Transverse colon (tissue), 4 donors: ENCODE measurements around the gene IFT172. TPM values are rescaled to one million over a fixed set of nuclear protein-coding genes. Genes with fewer than 3 reads are reported as not detected.

ENCODE experiments used
- DNase-seq: peaks from one replicate; pipeline ENCODE4 v3.0.0-alpha.2; 2019
- H3K27ac ChIP-seq, 4 donors: fragments of 200-600 bp; sonication (generic); 2 replicates each; pipeline ENCODE4 v1.5.1; 2016 to 2018; ENCODE audit warnings: inconsistent platforms in 4 of 4
- H3K27me3 ChIP-seq: fragments of 200-600 bp; sonication (generic); 2 replicates; pipeline ENCODE4 v1.5.1; 2017; ENCODE audit warnings: inconsistent platforms
- H3K36me3 ChIP-seq, 4 donors: fragments of 200-600 bp; sonication (generic); 2 replicates each; pipeline ENCODE4 v1.5.1; 2017 to 2019; ENCODE audit warnings: inconsistent platforms in 4 of 4
- H3K4me1 ChIP-seq, 4 donors: fragments of 200-600 bp; sonication (generic); 2 replicates each; pipeline ENCODE4 v1.5.1; 2017 to 2020; ENCODE audit warnings: inconsistent platforms in 4 of 4
- H3K4me3 ChIP-seq, 4 donors: fragments of 200-600 bp; sonication (generic); 1 replicate in 1 of 4; 2 replicates in 3 of 4; pipeline versions ENCODE4 v1.5.1 to v1.6.1; 2017 to 2019; ENCODE audit warnings: inconsistent platforms in 4 of 4
- H3K9me3 ChIP-seq, 2 donors: fragments of 200-600 bp; sonication (generic); 2 replicates each; pipeline ENCODE4 v1.5.1; 2017 to 2019; ENCODE audit warnings: inconsistent platforms in 2 of 2
- CTCF ChIP-seq, 5 experiments: fragments of 200-600 bp in 3 of 5; fragments of 450-650 bp in 2 of 5; sonication (generic) in 3 of 5; IDR thresholded peaks; 1 replicate in 2 of 5; 2 replicates in 3 of 5; pipeline ENCODE4 v1.5.1; 2016 to 2017; ENCODE audit warnings: antibody characterized with exemption in 5 of 5, inconsistent platforms in 3 of 5, mild to moderate bottlenecking in 2 of 5, moderate library complexity in 1 of 5
- EP300 ChIP-seq: sonication (generic); formaldehyde crosslinking; IDR thresholded peaks from one replicate; pipeline ENCODE4 v1.6.1; 2017; ENCODE audit warnings: antibody characterized with exemption, low read depth
- POLR2A ChIP-seq: fragments of 450-650 bp; IDR thresholded peaks from one replicate; pipeline ENCODE4 v1.6.1; 2016; ENCODE audit warnings: antibody characterized with exemption, mild to moderate bottlenecking, moderate library complexity
- POLR2AphosphoS5 ChIP-seq, 3 donors: sonication (generic); formaldehyde crosslinking; IDR thresholded peaks; one replicate each; pipeline ENCODE4 v1.6.1; 2016; ENCODE audit warnings: antibody characterized with exemption in 3 of 3
- WGBS, 2 donors: methylation state at CpG; one replicate each; pipeline ENCODE4 v1.1.5; 2018; ENCODE audit warnings: low coverage in 1 of 2; 5-methylcytosine and 5-hydroxymethylcytosine counted together
- in situ Hi-C, 4 donors: fragments of 200-750 bp; cut with MboI; loops; one replicate each; pipeline versions ENCODE4 v1.15.0 to v1.15.1; 2017; ENCODE audit warnings: low sequenced_read_pairs in 3 of 4, low pct_ligation_motif_present in 1 of 4, low pct_unique_long_range_greater_than_20kb in 1 of 4
- intact Hi-C: fragments of 100-400 bp; cut with DNase I; formaldehyde crosslinking; loops from one replicate; pipeline ENCODE4 v1.15.1; 2023; ENCODE audit warnings: low total_unique reads
- total RNA-seq, 4 donors: library from RNA; depleted of rRNA; stranded (reverse); fragments of >200 nt; gene quantifications; one replicate each; pipeline ENCODE4 v1.1.0, GENCODE V29; 2016

IFT172 gene
- total RNA-seq, 4 donors from 2014 or later, result 14.5 to 113 (median 43.5) TPM

GRCh38 chr2:27485496-27485895 lies 4.0 kb downstream of the IFT172 start:
- H3K36me3 ChIP-seq, result peaks cover 0 to 9% (median 3%) of the 10 kb centered on the region in 4 donors
- H3K4me1 ChIP-seq, result peaks cover 6 to 14% (median 10%) of the 10 kb centered on the region in 4 donors
- no peak for TF ChIP-seq POLR2A
- no peak for TF ChIP-seq POLR2AphosphoS5 (IDR thresholded peaks at IDR 0.05)
- no peak for TF ChIP-seq EP300
- TF ChIP-seq CTCF (IDR thresholded peaks at IDR 0.05), result no peak
- no peak overlapping the region for H3K27ac ChIP-seq
- no peaks in the 10 kb centered on the region for H3K27me3 ChIP-seq
- 65 to 80% methylated on average over 1 to 3 of the region's 3 CpGs for WGBS, 2 donors
- DNase-seq, result no peak
- H3K9me3 ChIP-seq, result no peaks in the 10 kb centered on the region
- intact Hi-C loops, result loop anchor here (5.0 kb wide), 1 partner anchor 97 kb away; the partner anchor contains the start of gene ZNF512
- H3K4me3 ChIP-seq, result no peak overlapping the region
- in situ Hi-C loops, result no loop called here

GRCh38 chr2:27471961-27472360 lies 17.6 kb downstream of the IFT172 start:
- no peak overlapping the region for H3K27ac ChIP-seq
- no peak overlapping the region for H3K4me3 ChIP-seq
- no peak for DNase-seq
- WGBS, 2 donors, result 95% methylated on average over 5 of the region's 5 CpGs; no CpG with 5 or more reads in 1 of the 2 donors
- peaks cover 0 to 8% (median 3%) of the 10 kb centered on the region in 4 donors for H3K36me3 ChIP-seq
- no peaks in the 10 kb centered on the region for H3K9me3 ChIP-seq
- peaks cover 0 to 5% (median 0%) of the 10 kb centered on the region in 4 donors for H3K4me1 ChIP-seq
- TF ChIP-seq POLR2AphosphoS5 (IDR thresholded peaks at IDR 0.05), result no peak
- TF ChIP-seq CTCF (IDR thresholded peaks at IDR 0.05), result no peak
- TF ChIP-seq EP300, result no peak
- TF ChIP-seq POLR2A, result no peak
- in situ Hi-C loops, result no loop called here
- H3K27me3 ChIP-seq, result no peaks in the 10 kb centered on the region
- intact Hi-C loops, result no loop called here

GRCh38 chr2:27464443-27464842 lies 25.1 kb downstream of the IFT172 start:
- H3K4me3 ChIP-seq, result no peak overlapping the region
- no peaks in the 10 kb centered on the region for H3K9me3 ChIP-seq
- no peaks in the 10 kb centered on the region for H3K27me3 ChIP-seq
- in situ Hi-C loops (no loop called here), intact Hi-C loops (no loop called here)
- no peak overlapping the region for H3K27ac ChIP-seq
- H3K4me1 ChIP-seq, result no peaks in the 10 kb centered on the region
- 86 to 94% methylated on average over 6 to 7 of the region's 7 CpGs for WGBS, 2 donors
- TF ChIP-seq EP300 (no peak), POLR2AphosphoS5 (IDR thresholded peaks at IDR 0.05) (no peak), CTCF (IDR thresholded peaks at IDR 0.05) (no peak), POLR2A (no peak)
- H3K36me3 ChIP-seq, result no peaks in the 10 kb centered on the region
- no peak for DNase-seq

- intact Hi-C loops (no loop called here), in situ Hi-C loops (no loop called here)
- H3K27ac ChIP-seq, result no peak overlapping the region
- H3K4me3 ChIP-seq, result no peak overlapping the region
- H3K4me1 ChIP-seq, result no peaks in the 10 kb centered on the region
- H3K27me3 ChIP-seq, result no peaks in the 10 kb centered on the region
- WGBS, 2 donors, result 40 to 82% methylated on average over 1 to 8 of the region's 8 CpGs
- DNase-seq, result no peak
- peaks cover 0 to 7% (median 0%) of the 10 kb centered on the region in 4 donors for H3K36me3 ChIP-seq
- H3K9me3 ChIP-seq, result no peaks in the 10 kb centered on the region
- TF ChIP-seq CTCF (IDR thresholded peaks at IDR 0.05) (no peak), POLR2AphosphoS5 (IDR thresholded peaks at IDR 0.05) (no peak), EP300 (no peak), POLR2A (no peak)
Observed at GRCh38 chr2:27461118-27461517, 28.4 kb downstream of the IFT172 start.
